Fibroblast of lung (primary cell): ENCODE results near the gene KIN. TPM values are rescaled to one million over a fixed set of nuclear protein-coding genes. Genes with fewer than 3 reads are reported as not detected.

Experiments
- DNase-seq, 2 donors: peaks; one replicate each; pipeline versions ENCODE4 v3.0.0 to v3.0.0-alpha.2; 2010; ENCODE audit warnings: low read depth in 2 of 2
- H2AFZ ChIP-seq: 2 replicates; pipeline ENCODE4 v1.5.1; 2012; ENCODE audit warnings: low read length, control low read depth, inconsistent platforms
- H3K27ac ChIP-seq: 2 replicates; pipeline ENCODE4 v1.5.1; 2011; ENCODE audit warnings: low read length, control low read depth; ENCODE audit not compliant: insufficient read depth
- H3K27me3 ChIP-seq: 2 replicates; pipeline ENCODE4 v1.5.1; 2011; ENCODE audit warnings: mild to moderate bottlenecking, low read length; ENCODE audit not compliant: control insufficient read depth, insufficient read depth
- H3K36me3 ChIP-seq: 2 replicates; pipeline ENCODE4 v1.5.1; 2011; ENCODE audit warnings: low read length; ENCODE audit not compliant: control insufficient read depth, insufficient read depth
- H3K4me1 ChIP-seq: 2 replicates; pipeline ENCODE4 v1.5.1; 2011; ENCODE audit warnings: low read length; ENCODE audit not compliant: control insufficient read depth, insufficient read depth; ENCODE audit errors: extremely low read depth
- H3K4me2 ChIP-seq: 2 replicates; pipeline ENCODE4 v1.5.1; 2011; ENCODE audit warnings: low read length, control low read depth; ENCODE audit not compliant: insufficient read depth; ENCODE audit errors: extremely low read depth
- H3K4me3 ChIP-seq, 4 experiments: fragments of 200-600 bp in 1 of 4; sonication (generic) in 1 of 4; replicated peaks in 1 of 4; 2 replicates each; pipeline ENCODE4 v1.5.1; 2011 to 2016; ENCODE audit warnings: low read length in 4 of 4, low read depth in 3 of 4, mild to moderate bottlenecking in 3 of 4, control low read depth in 2 of 4, inconsistent platforms in 1 of 4, mixed read lengths in 1 of 4; ENCODE audit not compliant: insufficient read depth in 1 of 4; ENCODE audit errors: control extremely low read depth in 1 of 4
- H3K79me2 ChIP-seq: 2 replicates; pipeline ENCODE4 v1.5.1; 2012; ENCODE audit warnings: mild to moderate bottlenecking, low read length, inconsistent platforms; ENCODE audit not compliant: control insufficient read depth, insufficient read depth
- H3K9ac ChIP-seq: 2 replicates; pipeline ENCODE4 v1.5.1; 2011; ENCODE audit warnings: mild to moderate bottlenecking, low read length, control low read depth; ENCODE audit not compliant: insufficient read depth
- H3K9me3 ChIP-seq: 2 replicates; pipeline ENCODE4 v1.5.1; 2012; ENCODE audit warnings: low read depth, low read length; ENCODE audit not compliant: control insufficient read depth, insufficient read depth
- H4K20me1 ChIP-seq: 2 replicates; pipeline ENCODE4 v1.5.1; 2011; ENCODE audit warnings: low read length; ENCODE audit not compliant: control insufficient read depth, insufficient read depth; ENCODE audit errors: extremely low read depth
- CTCF ChIP-seq, 2 donors: IDR thresholded peaks in 1 of 2; conservative IDR thresholded peaks in 1 of 2; 1 replicate in 1 of 2; 2 replicates in 1 of 2; pipeline ENCODE4 v1.5.1; 2011 to 2012; ENCODE audit warnings: low read length in 2 of 2, control low read depth in 1 of 2, inconsistent platforms in 1 of 2, low read depth in 1 of 2, mild to moderate bottlenecking in 1 of 2
- EZH2 ChIP-seq: IDR thresholded peaks from 2 replicates; pipeline ENCODE4 v1.5.1; 2012; ENCODE audit warnings: low read length, control low read depth, mild to moderate bottlenecking; ENCODE audit errors: missing control alignments
- polyA plus RNA-seq, 2 donors: library from polyadenylated mRNA; depleted of rRNA in 1 of 2; stranded (reverse) in 1 of 2; unstranded in 1 of 2; fragments of >200 nt; gene quantifications; 2 replicates each; pipeline ENCODE4 v1.2.1, GENCODE V29; 2011 to 2012; ENCODE audit warnings: missing spikeins in 1 of 2
- total RNA-seq: library from RNA; depleted of rRNA; stranded (reverse); fragments of >200 nt; gene quantifications from 2 replicates; pipeline ENCODE4 v1.2.1, GENCODE V29; 2014

Gene KIN
- total and polyA plus RNA-seq, 2 donors (not counting 1 experiment from before 2014, with no cell fraction given) = 9.6 to 10.1 TPM

- peak; percentile 34 to 69 for DNase-seq
- H3K4me3 ChIP-seq = no peak overlapping the region
- H3K27ac ChIP-seq = no peak overlapping the region
Measured at GRCh38 chr10:7826971-7827370, 39.2 kb upstream of the KIN start.

GRCh38 chr10:7824251-7824650, 36.5 kb upstream of the KIN start:
- Histone ChIP-seq H3K9me3 (no peaks in the 10 kb centered on the region), H3K4me2 (no peak overlapping the region), H3K27ac (no peak overlapping the region), H3K27me3 (no peaks in the 10 kb centered on the region), H3K36me3 (no peaks in the 10 kb centered on the region), H3K9ac (no peak overlapping the region), H2AFZ (no peak overlapping the region), H3K4me3 (no peak overlapping the region), H4K20me1 (no peaks in the 10 kb centered on the region), H3K79me2 (peaks cover 17% of the 10 kb centered on the region), H3K4me1 (peaks cover 3% of the 10 kb centered on the region)
- DNase-seq = no peak
- no peak for TF ChIP-seq EZH2
- no peak for TF ChIP-seq CTCF (conservative IDR thresholded peaks at IDR 0.05 in 1 of 2, IDR thresholded peaks at IDR 0.05 in 1 of 2; ENCODE audit: low read depth in 1 of 2, low read length in 2 of 2)

More at GRCh38 chr10:7826971-7827370, 39.2 kb upstream of the KIN start:
- no peak for TF ChIP-seq EZH2
- no peak for TF ChIP-seq CTCF (conservative IDR thresholded peaks at IDR 0.05 in 1 of 2, IDR thresholded peaks at IDR 0.05 in 1 of 2; ENCODE audit: low read depth in 1 of 2, low read length in 2 of 2)
- no peak overlapping the region for H3K9ac ChIP-seq
- no peak overlapping the region for H3K4me2 ChIP-seq
- H3K27me3 ChIP-seq = no peaks in the 10 kb centered on the region
- no peaks in the 10 kb centered on the region for H4K20me1 ChIP-seq
- H2AFZ ChIP-seq = no peak overlapping the region
- peaks cover 7% of the 10 kb centered on the region for H3K79me2 ChIP-seq
- no peaks in the 10 kb centered on the region for H3K4me1 ChIP-seq
- no peaks in the 10 kb centered on the region for H3K36me3 ChIP-seq
- H3K9me3 ChIP-seq = no peaks in the 10 kb centered on the region

GRCh38 chr10:7819121-7819460, 31.3 kb upstream of the KIN start:
- TF ChIP-seq EZH2 (no peak), CTCF (conservative IDR thresholded peaks at IDR 0.05 in 1 of 2, IDR thresholded peaks at IDR 0.05 in 1 of 2; ENCODE audit: low read depth in 1 of 2, low read length in 2 of 2) (peak; percentile 49 to 54)
- peak overlapping the region; percentile 79 for H3K9ac ChIP-seq
- peak overlapping the region; percentile 94 for H2AFZ ChIP-seq
- peak overlapping the region; percentile 99 for H3K4me2 ChIP-seq
- H3K4me1 ChIP-seq = peaks cover 3% of the 10 kb centered on the region
- H4K20me1 ChIP-seq = no peaks in the 10 kb centered on the region
- H3K27ac ChIP-seq = peak overlapping the region; percentile 62
- peaks cover 22% of the 10 kb centered on the region for H3K79me2 ChIP-seq
- H3K4me3 ChIP-seq = peak overlapping the region; percentile 57 to 98 (median 85)
- H3K36me3 ChIP-seq = no peaks in the 10 kb centered on the region
- no peaks in the 10 kb centered on the region for H3K9me3 ChIP-seq
- H3K27me3 ChIP-seq = peaks cover 4% of the 10 kb centered on the region
- DNase-seq = peak; percentile 44 to 51
